ENCODE data around the gene REC114. TPM values are rescaled to one million over a fixed set of nuclear protein-coding genes. Genes with fewer than 3 reads are reported as not detected.

The REC114 gene
- total RNA-seq, 1 donor from 2014 or later = not detected

GRCh38 chr15:73602992-73603391 lies 160.0 kb downstream of the REC114 start:
- H3K27me3 ChIP-seq (ENCODE audit: low read depth) = no peaks in the 10 kb centered on the region
- no peak overlapping the region for H3K4me3 ChIP-seq
- H3K4me1 ChIP-seq = peaks cover 78% of the 10 kb centered on the region
- H3K9me3 ChIP-seq = no peaks in the 10 kb centered on the region
- no peaks in the 10 kb centered on the region for H3K36me3 ChIP-seq
- intact Hi-C loops (cut with DNase I) = no loop called here
- no peak for TF ChIP-seq CTCF (IDR thresholded peaks at IDR 0.05)
- ATAC-seq = no peak
- H3K27ac ChIP-seq = no peak overlapping the region
- DNase-seq = no peak

- no peaks in the 10 kb centered on the region for H3K36me3 ChIP-seq
- H3K4me1 ChIP-seq = peaks cover 78% of the 10 kb centered on the region
- TF ChIP-seq CTCF (IDR thresholded peaks at IDR 0.05) = no peak
- intact Hi-C loops (cut with DNase I) = no loop called here
- no peaks in the 10 kb centered on the region for H3K9me3 ChIP-seq
- H3K27me3 ChIP-seq (ENCODE audit: low read depth) = no peaks in the 10 kb centered on the region
- ATAC-seq (no peak), DNase-seq (no peak)
- no peak overlapping the region for H3K27ac ChIP-seq
- no peak overlapping the region for H3K4me3 ChIP-seq
These were observed 161.5 kb downstream of the REC114 start for GRCh38 chr15:73604477-73604876.

- peaks cover 68% of the 10 kb centered on the region for H3K4me1 ChIP-seq
- H3K27me3 ChIP-seq (ENCODE audit: low read depth) = no peaks in the 10 kb centered on the region
- H3K36me3 ChIP-seq = no peaks in the 10 kb centered on the region
- no peak for DNase-seq
- ATAC-seq = no peak
- no peaks in the 10 kb centered on the region for H3K9me3 ChIP-seq
- no peak overlapping the region for H3K4me3 ChIP-seq
- intact Hi-C loops (cut with DNase I) = no loop called here
- TF ChIP-seq CTCF (IDR thresholded peaks at IDR 0.05) = no peak
- no peak overlapping the region for H3K27ac ChIP-seq
These were observed 162.9 kb downstream of the REC114 start for GRCh38 chr15:73605759-73606436.

- Histone ChIP-seq H3K9me3 (no peaks in the 10 kb centered on the region), H3K4me3 (no peak overlapping the region), H3K27ac (no peak overlapping the region), H3K27me3 (ENCODE audit: low read depth) (no peaks in the 10 kb centered on the region), H3K4me1 (peaks cover 56% of the 10 kb centered on the region), H3K36me3 (no peaks in the 10 kb centered on the region)
- no peak for DNase-seq
- intact Hi-C loops (cut with DNase I) = no loop called here
- no peak for ATAC-seq
- no peak for TF ChIP-seq CTCF (IDR thresholded peaks at IDR 0.05)
These were observed 164.4 kb downstream of the REC114 start for GRCh38 chr15:73607405-73607804.

GRCh38 chr15:73607843-73608242 lies 164.9 kb downstream of the REC114 start:
- intact Hi-C loops (cut with DNase I) = no loop called here
- DNase-seq (no peak), ATAC-seq (no peak)
- no peak for TF ChIP-seq CTCF (IDR thresholded peaks at IDR 0.05)
- Histone ChIP-seq H3K27ac (no peak overlapping the region), H3K4me1 (peaks cover 56% of the 10 kb centered on the region), H3K4me3 (no peak overlapping the region), H3K27me3 (ENCODE audit: low read depth) (no peaks in the 10 kb centered on the region), H3K36me3 (no peaks in the 10 kb centered on the region), H3K9me3 (no peaks in the 10 kb centered on the region)
